Measurements from ENCODE around the gene TM7SF2.

- TF ChIP-seq POLR2A (IDR thresholded peaks at IDR 0.05) (no peak), CTCF (IDR thresholded peaks at IDR 0.05 in 8 of 11, conservative IDR thresholded peaks at IDR 0.05 in 3 of 11) (no peak)
These were observed 44.2 kb upstream of the TM7SF2 start for GRCh38 chr11:65067446-65067845.

All from spleen (tissue), 7 donors.